CD14-positive monocyte (primary cell): ENCODE data around the gene CREB5. TPM values are rescaled to one million over a fixed set of nuclear protein-coding genes. Genes with fewer than 3 reads are reported as not detected.

Source experiments
- DNase-seq, 3 donors: peaks; one replicate each; pipeline ENCODE4 v3.0.0-alpha.2; 2011 to 2022
- H2AFZ ChIP-seq: 2 replicates; pipeline ENCODE4 v1.6.0; 2012; ENCODE audit warnings: mild to moderate bottlenecking, low read depth, low read length, inconsistent platforms; ENCODE audit not compliant: insufficient read depth, poor library complexity, severe bottlenecking
- H3K27ac ChIP-seq, 2 donors: 1 replicate in 1 of 2; 2 replicates in 1 of 2; pipeline ENCODE4 v1.5.1; 2012 to 2013; ENCODE audit warnings: low read length in 2 of 2, control low read depth in 1 of 2, inconsistent platforms in 1 of 2, low read depth in 1 of 2, mild to moderate bottlenecking in 1 of 2
- H3K27me3 ChIP-seq, 2 donors: one replicate each; pipeline versions ENCODE4 v1.6.0 to v1.6.1; 2011 to 2013; ENCODE audit warnings: low read length in 2 of 2; ENCODE audit not compliant: control insufficient read depth in 2 of 2, insufficient read depth in 2 of 2
- H3K36me3 ChIP-seq, 2 donors: replicated peaks in 1 of 2; 1 replicate in 1 of 2; 2 replicates in 1 of 2; pipeline versions ENCODE4 v1.5.1 to v1.6.1; 2012 to 2013; ENCODE audit warnings: low read length in 2 of 2, control low read depth in 1 of 2, inconsistent platforms in 1 of 2, mild to moderate bottlenecking in 1 of 2; ENCODE audit not compliant: insufficient read depth in 2 of 2, control insufficient read depth in 1 of 2
- H3K4me1 ChIP-seq, 2 donors: 1 replicate in 1 of 2; 2 replicates in 1 of 2; pipeline versions ENCODE4 v1.5.1 to v1.6.1; 2012 to 2013; ENCODE audit warnings: low read length in 2 of 2, control low read depth in 1 of 2, inconsistent platforms in 1 of 2, mild to moderate bottlenecking in 1 of 2, moderate library complexity in 1 of 2; ENCODE audit not compliant: insufficient read depth in 2 of 2, control insufficient read depth in 1 of 2
- H3K4me2 ChIP-seq: replicated peaks from 2 replicates; pipeline ENCODE3; 2012; ENCODE audit warnings: low read length, moderate library complexity, mild to moderate bottlenecking; ENCODE audit not compliant: poor library complexity, severe bottlenecking; ENCODE audit errors: extremely low read depth
- H3K4me3 ChIP-seq, 3 experiments: fragments of 200-600 bp in 1 of 3; sonication (generic) in 1 of 3; replicated peaks in 1 of 3; 1 replicate in 2 of 3; 2 replicates in 1 of 3; pipeline ENCODE4 v1.5.1; 2011 to 2013; ENCODE audit warnings: low read length in 3 of 3, mild to moderate bottlenecking in 3 of 3, control low read depth in 2 of 3, low read depth in 2 of 3, inconsistent platforms in 1 of 3, moderate library complexity in 1 of 3
- H3K79me2 ChIP-seq: 2 replicates; pipeline ENCODE4 v1.6.0; 2012; ENCODE audit warnings: mild to moderate bottlenecking, control low read depth, inconsistent platforms, low read length, moderate library complexity; ENCODE audit not compliant: insufficient read depth
- H3K9ac ChIP-seq: 2 replicates; pipeline ENCODE4 v1.6.0; 2017; ENCODE audit warnings: low read length, mild to moderate bottlenecking; ENCODE audit not compliant: insufficient read depth, poor library complexity, severe bottlenecking
- H3K9me3 ChIP-seq, 2 donors: replicated peaks in 1 of 2; 1 replicate in 1 of 2; 2 replicates in 1 of 2; pipeline versions ENCODE4 v1.5.1 to v1.6.1; 2012 to 2013; ENCODE audit warnings: low read length in 2 of 2, control low read depth in 1 of 2; ENCODE audit not compliant: control insufficient read depth in 1 of 2, insufficient read depth in 1 of 2
- H4K20me1 ChIP-seq: 2 replicates; pipeline ENCODE4 v1.6.0; 2012; ENCODE audit warnings: mild to moderate bottlenecking, low read length, control low read depth, moderate library complexity; ENCODE audit not compliant: insufficient read depth
- H3K27ac Mint-ChIP-seq, 7 donors: one replicate each; pipeline ENCODE4 v1.8.0; 2020; ENCODE audit warnings: mild to moderate bottlenecking in 7 of 7, mixed read lengths in 7 of 7, moderate library complexity in 6 of 7, inconsistent platforms in 2 of 7
- H3K27me3 Mint-ChIP-seq, 3 donors: one replicate each; pipeline ENCODE4 v1.8.0; 2021 to 2022; ENCODE audit warnings: low read depth in 3 of 3, mild to moderate bottlenecking in 3 of 3, mixed read lengths in 3 of 3, moderate library complexity in 3 of 3, inconsistent platforms in 1 of 3
- H3K36me3 Mint-ChIP-seq, 2 donors: one replicate each; pipeline ENCODE4 v1.8.0; 2020; ENCODE audit warnings: mixed read lengths in 2 of 2, inconsistent platforms in 1 of 2, mild to moderate bottlenecking in 1 of 2
- H3K4me1 Mint-ChIP-seq: one replicate; pipeline ENCODE4 v1.8.0; 2020; ENCODE audit warnings: mild to moderate bottlenecking, mixed read lengths
- H3K4me3 Mint-ChIP-seq, 2 donors: one replicate each; pipeline ENCODE4 v1.8.0; 2020; ENCODE audit warnings: mild to moderate bottlenecking in 2 of 2, mixed read lengths in 2 of 2, moderate library complexity in 1 of 2
- H3K9me3 Mint-ChIP-seq, 7 donors: one replicate each; pipeline ENCODE4 v1.8.0; 2020 to 2022; ENCODE audit warnings: mixed read lengths in 7 of 7, mild to moderate bottlenecking in 6 of 7, moderate library complexity in 6 of 7, inconsistent platforms in 2 of 7
- WGBS: methylation state at CpG from one replicate; pipeline ENCODE4 v1.1.5; 2013; ENCODE audit warnings: missing lambda C conversion rate; ENCODE audit not compliant: insufficient coverage; 5-methylcytosine and 5-hydroxymethylcytosine counted together
- intact Hi-C, 2 donors: fragments of 100-400 bp; cut with micrococcal nuclease; formaldehyde crosslinking; loops; one replicate each; pipeline versions ENCODE4 v1.15.0 to v1.15.1; 2023
- polyA plus RNA-seq, 3 donors: library from polyadenylated mRNA; depleted of rRNA in 1 of 3; unstranded in 2 of 3; stranded (reverse) in 1 of 3; fragments of 300-500 nt in 2 of 3; fragments of >200 nt in 1 of 3; fragmentation: Illumina TruSeq in 2 of 3; gene quantifications; 1 replicate in 2 of 3; 2 replicates in 1 of 3; pipeline ENCODE4 v1.2.3, GENCODE V29; 2012 to 2021
- TF ChIP-seq, protein P1 (sequence below): fragments of 200-600 bp; IDR thresholded peaks from one replicate; pipeline ENCODE4 v1.8.0; 2022; ENCODE audit warnings: antibody characterized with exemption, mild to moderate bottlenecking

Gene CREB5
- polyA plus RNA-seq, 3 donors = 25.1 to 72.3 (median 44.2) TPM

- Histone ChIP-seq H3K9me3 (no peaks in the 10 kb centered on the region), H3K27me3 (no peaks in the 10 kb centered on the region), H3K9ac (no peak overlapping the region), H2AFZ (no peak overlapping the region), H3K4me2 (peak overlapping the region; percentile 6), H4K20me1 (peaks cover 100% of the 10 kb centered on the region), H3K4me3 (peak overlapping the region in 1 of 3 experiments; percentile 3), H3K4me1 (peaks cover 31 to 44% of the 10 kb centered on the region in 2 donors), H3K36me3 (peaks cover 0 to 44% of the 10 kb centered on the region in 2 donors), H3K79me2 (peaks cover 57% of the 10 kb centered on the region), H3K27ac (no peak overlapping the region)
- TF ChIP-seq, protein P1, sequence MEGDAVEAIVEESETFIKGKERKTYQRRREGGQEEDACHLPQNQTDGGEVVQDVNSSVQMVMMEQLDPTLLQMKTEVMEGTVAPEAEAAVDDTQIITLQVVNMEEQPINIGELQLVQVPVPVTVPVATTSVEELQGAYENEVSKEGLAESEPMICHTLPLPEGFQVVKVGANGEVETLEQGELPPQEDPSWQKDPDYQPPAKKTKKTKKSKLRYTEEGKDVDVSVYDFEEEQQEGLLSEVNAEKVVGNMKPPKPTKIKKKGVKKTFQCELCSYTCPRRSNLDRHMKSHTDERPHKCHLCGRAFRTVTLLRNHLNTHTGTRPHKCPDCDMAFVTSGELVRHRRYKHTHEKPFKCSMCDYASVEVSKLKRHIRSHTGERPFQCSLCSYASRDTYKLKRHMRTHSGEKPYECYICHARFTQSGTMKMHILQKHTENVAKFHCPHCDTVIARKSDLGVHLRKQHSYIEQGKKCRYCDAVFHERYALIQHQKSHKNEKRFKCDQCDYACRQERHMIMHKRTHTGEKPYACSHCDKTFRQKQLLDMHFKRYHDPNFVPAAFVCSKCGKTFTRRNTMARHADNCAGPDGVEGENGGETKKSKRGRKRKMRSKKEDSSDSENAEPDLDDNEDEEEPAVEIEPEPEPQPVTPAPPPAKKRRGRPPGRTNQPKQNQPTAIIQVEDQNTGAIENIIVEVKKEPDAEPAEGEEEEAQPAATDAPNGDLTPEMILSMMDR = no peak
- Mint-ChIP-seq H3K4me1 (peaks cover 39% of the 10 kb centered on the region), H3K4me3 (peak overlapping the region in 1 of 2 donors; percentile 49), H3K27ac (peak overlapping the region in 4 of 7 donors; percentile 6 to 42 (median 29)), H3K27me3 (peaks cover 0 to 2% (median 1%) of the 10 kb centered on the region in 3 donors), H3K36me3 (peaks cover 44 to 48% of the 10 kb centered on the region in 2 donors), H3K9me3 (peaks cover 0 to 3% (median 0%) of the 10 kb centered on the region in 7 donors)
- no CpG with 5 or more reads among the region's 6 CpGs for WGBS
- DNase-seq = peak in 1 of 3 donors; percentile 24
- intact Hi-C loops = no loop called here
These were observed 285.7 kb downstream of the CREB5 start for GRCh38 chr7:28697913-28698563.

- Histone ChIP-seq H3K4me1 (peaks cover 29 to 36% of the 10 kb centered on the region in 2 donors), H3K79me2 (peaks cover 51% of the 10 kb centered on the region), H3K4me2 (peak overlapping the region; percentile 6), H3K9me3 (no peaks in the 10 kb centered on the region), H2AFZ (no peak overlapping the region), H3K9ac (no peak overlapping the region), H3K4me3 (peak overlapping the region in 1 of 3 experiments; percentile 3), H3K27me3 (no peaks in the 10 kb centered on the region), H3K27ac (no peak overlapping the region), H3K36me3 (peaks cover 0 to 50% of the 10 kb centered on the region in 2 donors), H4K20me1 (peaks cover 100% of the 10 kb centered on the region)
- TF ChIP-seq, protein P1 = no peak
- 100% methylated on average over 3 of the region's 6 CpGs for WGBS
- H3K27ac Mint-ChIP-seq = peak overlapping the region in 3 of 7 donors; percentile 24 to 48 (median 38)
- intact Hi-C loops = no loop called here
- H3K4me3 Mint-ChIP-seq = no peak overlapping the region
- H3K9me3 Mint-ChIP-seq = peaks cover 0 to 3% (median 0%) of the 10 kb centered on the region in 7 donors
- H3K4me1 Mint-ChIP-seq = peaks cover 36% of the 10 kb centered on the region
- peaks cover 52 to 55% of the 10 kb centered on the region in 2 donors for H3K36me3 Mint-ChIP-seq
- peaks cover 0 to 2% (median 1%) of the 10 kb centered on the region in 3 donors for H3K27me3 Mint-ChIP-seq
- no peak for DNase-seq
These were observed 286.5 kb downstream of the CREB5 start for GRCh38 chr7:28698840-28699239.
